GM12878 (cell line): Measurements from ENCODE around the gene NUP62. TPM values are rescaled to one million over a fixed set of nuclear protein-coding genes. Genes with fewer than 3 reads are reported as not detected.

Source experiments
- ATAC-seq: fragments of 200-7000 bp; cut with Tn5 transposase; 3 replicates; pipeline ENCODE4 v1.9.1; 2020; ENCODE audit warnings: mild to moderate bottlenecking, moderate library complexity
- BruUV-seq: library from RNA; stranded (reverse); fragments of 400-500 nt; replicated peaks from 2 replicates; lab custom pipeline; 2021; lab: Mats Ljungman, UMichigan
- CTCF ChIA-PET: fragments of 300-600 bp; sonication (Branson Sonifier 250); formaldehyde crosslinking; extraction: SDS; loops from one replicate; lab custom pipeline; 2021; ENCODE audit warnings: inconsistent platforms; lab: Yijun Ruan, JAX
- POLR2A ChIA-PET: fragments of 350-600 bp; formaldehyde crosslinking; extraction: SDS; loops from one replicate; lab custom pipeline; 2021; ENCODE audit warnings: inconsistent platforms; lab: Charles Lee
- RAD21 ChIA-PET: fragments of 300-600 bp; sonication (Branson Sonifier 250); formaldehyde crosslinking; loops from one replicate; lab custom pipeline; 2023; ENCODE audit warnings: antibody characterized with exemption; ENCODE audit not compliant: unreplicated experiment; lab: Charles Lee
- SMC1A ChIA-PET: fragments of 300-600 bp; sonication (Branson Sonifier 250); formaldehyde crosslinking; loops from one replicate; lab custom pipeline; 2023; ENCODE audit not compliant: unreplicated experiment, uncharacterized antibody; lab: Charles Lee
- DNase-seq: peaks from one replicate; pipeline ENCODE4 v3.0.0-alpha.2; 2011; ENCODE audit warnings: low read depth, low spot score
- FAIRE-seq: peaks from 3 replicates; lab custom pipeline; 2011; peaks lifted over from hg19 to GRCh38; lab: Jason Lieb, UNC
- H2AFZ ChIP-seq: 2 replicates; pipeline ENCODE4 v1.6.0; 2011; ENCODE audit warnings: low read depth, low read length, control low read depth; ENCODE audit not compliant: control insufficient read depth
- H3K27ac ChIP-seq: 2 replicates; pipeline ENCODE4 v1.5.1; 2011; ENCODE audit warnings: control low read depth; ENCODE audit not compliant: control insufficient read depth, insufficient read depth
- H3K27me3 ChIP-seq, 2 experiments: replicated peaks in 1 of 2; 2 replicates each; pipeline versions ENCODE4 v1.6.0 to v1.6.1; 2011; ENCODE audit warnings: low read length in 1 of 2; ENCODE audit not compliant: control insufficient read depth in 2 of 2, insufficient read depth in 2 of 2
- H3K36me3 ChIP-seq, 2 experiments: 2 replicates each; pipeline ENCODE4 v1.5.1; 2011; ENCODE audit warnings: low read length in 1 of 2; ENCODE audit not compliant: control insufficient read depth in 2 of 2, insufficient read depth in 2 of 2
- H3K4me1 ChIP-seq: 2 replicates; pipeline ENCODE4 v1.6.1; 2011; ENCODE audit warnings: mild to moderate bottlenecking, low read length, moderate library complexity, mixed read lengths; ENCODE audit not compliant: control insufficient read depth, insufficient read depth
- H3K4me2 ChIP-seq: 2 replicates; pipeline ENCODE4 v1.6.0; 2011; ENCODE audit warnings: control low read depth; ENCODE audit not compliant: control insufficient read depth, insufficient read depth
- H3K4me3 ChIP-seq: fragments of 200-600 bp; sonication (generic); 2 replicates; pipeline ENCODE4 v1.5.1; 2016
- H3K79me2 ChIP-seq: 2 replicates; pipeline ENCODE4 v1.6.0; 2011; ENCODE audit warnings: low read length; ENCODE audit not compliant: control insufficient read depth, insufficient read depth
- H3K9ac ChIP-seq: 2 replicates; pipeline ENCODE4 v1.8.0; 2011; ENCODE audit warnings: low read length, control low read depth, mixed read lengths; ENCODE audit not compliant: control insufficient read depth, insufficient read depth
- H3K9me3 ChIP-seq: replicated peaks from 3 replicates; pipeline ENCODE4 v1.5.1; 2011; ENCODE audit warnings: mild to moderate bottlenecking, low read length; ENCODE audit not compliant: control insufficient read depth, insufficient read depth
- H4K20me1 ChIP-seq: 2 replicates; pipeline ENCODE4 v1.6.0; 2011; ENCODE audit not compliant: control insufficient read depth, insufficient read depth
- ATF2 ChIP-seq: IDR thresholded peaks from 2 replicates; pipeline ENCODE4 v1.6.1; 2012; ENCODE audit warnings: low read length, inconsistent platforms
- BCL3 ChIP-seq: IDR thresholded peaks from 2 replicates; pipeline ENCODE4 v1.6.1; 2011; ENCODE audit warnings: borderline replicate concordance, low read depth, mild to moderate bottlenecking, moderate library complexity, low read length; ENCODE audit not compliant: insufficient read depth, poor library complexity, severe bottlenecking
- BHLHE40 ChIP-seq, 2 experiments: fragments of 450-650 bp in 1 of 2; IDR thresholded peaks; 2 replicates each; pipeline ENCODE4 v1.6.1; 2011 to 2017; ENCODE audit warnings: low read depth in 2 of 2, borderline replicate concordance in 1 of 2, improper control_type of control experiment in 1 of 2, low read length in 1 of 2, mild to moderate bottlenecking in 1 of 2
- DPF2 ChIP-seq: fragments of 450-650 bp; IDR thresholded peaks from 2 replicates; pipeline ENCODE4 v1.6.1; 2017; ENCODE audit warnings: mild to moderate bottlenecking
- POLR2AphosphoS5 ChIP-seq: IDR thresholded peaks from 2 replicates; pipeline ENCODE4 v1.6.1; 2011; ENCODE audit warnings: mild to moderate bottlenecking, low read length, inconsistent platforms
- RCOR1 ChIP-seq: conservative IDR thresholded peaks from 2 replicates; pipeline ENCODE4 v1.6.1; 2012; ENCODE audit warnings: low read depth, low read length, improper control_type of control experiment
- SREBF2 ChIP-seq: IDR thresholded peaks from 2 replicates; pipeline ENCODE4 v1.6.1; 2012; ENCODE audit warnings: mild to moderate bottlenecking, low read length
- TCF3 ChIP-seq: IDR thresholded peaks from 2 replicates; pipeline ENCODE4 v1.6.1; 2012; ENCODE audit warnings: low read depth, mild to moderate bottlenecking, low read length, borderline replicate concordance; ENCODE audit not compliant: insufficient read depth
- WGBS: methylation state at CpG from one replicate; pipeline ENCODE4 v1.1.6; 2016; ENCODE audit warnings: low lambda C conversion rate; ENCODE audit not compliant: insufficient replicate concordance, insufficient coverage; ENCODE audit errors: missing lambda C conversion rate; 5-methylcytosine and 5-hydroxymethylcytosine counted together
- in situ Hi-C: fragments of 300-500 bp; cut with MboI; formaldehyde crosslinking; loops from 9 replicates; pipeline ENCODE4 v1.14.3; 2018; ENCODE audit warnings: mixed read lengths
- intact Hi-C: fragments of 100-400 bp; cut with micrococcal nuclease; formaldehyde crosslinking; loops from one replicate; pipeline ENCODE4 v1.14.2; 2022; ENCODE audit not compliant: unreplicated experiment
- polyA plus RNA-seq, 11 experiments: library from polyadenylated mRNA; depleted of rRNA in 4 of 11; unstranded in 6 of 11; stranded (reverse) in 5 of 11; fragments of >200 nt; fragmentation: Nextera tagmentation in 4 of 11; fragmentation: Illumina TruSeq in 1 of 11; extraction: Ambion mirVana in 4 of 11; extraction: Trizol in 1 of 11; gene quantifications; 1 replicate in 1 of 11; 2 replicates in 10 of 11; pipeline versions ENCODE4 v1.2.1 to v1.2.3, GENCODE V29; 2011 to 2016; ENCODE audit warnings: inconsistent platforms in 2 of 11, missing spikeins in 2 of 11, low read depth in 1 of 11
- total RNA-seq, 4 experiments: library from RNA; depleted of rRNA in 3 of 4; stranded (reverse); fragments of >200 nt in 3 of 4; fragmentation: Illumina TruSeq in 1 of 4; extraction: Trizol in 1 of 4; gene quantifications; 2 replicates each; pipeline versions ENCODE4 v1.2.1 to v1.2.3, GENCODE V29; 2013 to 2021
- TF ChIP-seq, protein P1 (sequence below): fragments of 450-650 bp; IDR thresholded peaks from 2 replicates; pipeline ENCODE4 v1.6.1; 2016; ENCODE audit warnings: mild to moderate bottlenecking, moderate library complexity, borderline replicate concordance

NUP62 gene
- total and polyA plus RNA-seq, 10 of the 15 experiments (the other 5 are each of a cell fraction or from before 2014, with no cell fraction given): 19.5 to 110 (median 66.9) TPM

DNA sequence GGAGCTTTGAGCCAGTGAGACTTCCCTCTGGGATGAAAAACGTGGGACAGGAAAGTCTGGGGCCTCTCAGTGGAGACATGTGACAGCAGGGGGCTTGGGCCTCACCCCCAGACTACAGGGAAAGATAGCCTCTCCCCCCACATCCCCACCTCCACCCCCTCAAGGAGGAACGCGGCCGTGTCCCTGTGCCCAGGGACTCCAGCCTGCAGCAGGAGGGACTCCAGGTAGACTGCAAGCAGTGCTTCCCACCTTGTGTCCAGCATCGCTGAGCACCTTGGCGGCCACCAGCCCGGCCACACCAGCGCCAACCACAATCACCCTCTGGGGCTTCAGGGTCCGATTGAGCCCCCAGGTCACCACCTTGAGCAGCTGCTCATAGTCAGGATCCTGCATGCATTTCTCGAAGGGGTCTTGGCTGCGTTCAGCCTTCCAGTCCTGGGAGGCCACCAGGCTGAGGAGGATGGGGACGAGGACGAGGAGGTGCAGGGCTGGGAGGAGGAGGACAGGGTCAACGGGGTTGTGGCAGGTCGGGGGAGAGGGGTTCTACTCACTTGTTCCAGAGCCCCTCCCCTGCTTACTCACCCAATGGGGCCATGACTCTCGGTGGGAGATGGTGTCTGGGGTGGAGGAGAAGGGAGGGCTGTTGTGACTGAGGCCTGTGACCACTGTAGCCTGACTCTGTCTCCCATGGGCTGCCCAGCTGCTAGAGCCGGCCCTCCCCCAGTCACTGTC, 33.6 kb downstream of the NUP62 start (continued):
- TF ChIP-seq TCF3: 0 out of 2 replicates have a peak, but pooled peaks have one; percentile 8
- TF ChIP-seq RCOR1: no peak
- TF ChIP-seq SREBF2: no peak

- POLR2A ChIA-PET: interaction anchor here (0.5 to 8.2 kb wide), 12 partner anchors 9 to 525 kb away, joined by 3 to 116 read pairs (median 6); partner anchors contain the start of genes AKT1S1, ATF5, NUP62 and TBC1D17
- CTCF ChIA-PET: interaction anchor here (0.8 to 6.3 kb wide), 7 partner anchors 9 to 88 kb away, joined by 3 to 71 read pairs (median 4); partner anchors contain the start of genes ATF5 and NUP62
- no peaks in the 10 kb centered on the region for H4K20me1 ChIP-seq
- peaks cover 39% of the 10 kb centered on the region for H3K4me1 ChIP-seq
- RAD21 ChIA-PET: interaction anchor here (1.1 to 5.4 kb wide), 6 partner anchors 8 to 33 kb away, joined by 3 to 66 read pairs (median 10); partner anchors contain the start of genes ATF5 and NUP62
- FAIRE-seq (peak; percentile 62), ATAC-seq (peak; percentile 54), DNase-seq (no peak)
- SMC1A ChIA-PET: interaction anchor here (1.2 to 7.3 kb wide), 5 partner anchors 10 to 33 kb away, joined by 3 to 110 read pairs (median 9); partner anchors contain the start of genes ATF5 and NUP62
- H3K27ac ChIP-seq: peak overlapping the region; percentile 91
- H3K27me3 ChIP-seq: no peaks in the 10 kb centered on the region
- 21% methylated on average over 17 of the region's 17 CpGs for WGBS
- peaks cover 0 to 3% of the 10 kb centered on the region in 2 experiments; a peak in 3 of 4 replicates for H3K36me3 ChIP-seq
- intact Hi-C loops (no loop called here), in situ Hi-C loops (loop anchor here (25.0 kb wide), 1 partner anchor 1258 kb away; the partner anchor contains the start of genes CA11 and DBP)
- peak overlapping the region; percentile 78 for H3K9ac ChIP-seq
- no peak overlapping the region; the same call in 1 of the 2 replicates for H2AFZ ChIP-seq
- BruUV-seq: no TSS peak
- H3K4me2 ChIP-seq: peak overlapping the region; percentile 86
- H3K79me2 ChIP-seq: peaks cover 45% of the 10 kb centered on the region
- no peaks in the 10 kb centered on the region; the same call in 2 of the 3 replicates for H3K9me3 ChIP-seq
- peak overlapping the region; percentile 77 for H3K4me3 ChIP-seq
- TF ChIP-seq POLR2AphosphoS5 (peak; percentile 76), DPF2 (peak; percentile 17; the same call in 1 of the 2 replicates), BHLHE40 (IDR thresholded peaks at IDR 0.05; ENCODE audit: borderline replicate concordance in 1 of 2, low read depth in 2 of 2, low read length in 1 of 2) (peak in 1 of 2 experiments; percentile 73; a peak in 3 of 4 replicates), BCL3 (no peak), ATF2 (no peak)
- TF ChIP-seq, protein P1, sequence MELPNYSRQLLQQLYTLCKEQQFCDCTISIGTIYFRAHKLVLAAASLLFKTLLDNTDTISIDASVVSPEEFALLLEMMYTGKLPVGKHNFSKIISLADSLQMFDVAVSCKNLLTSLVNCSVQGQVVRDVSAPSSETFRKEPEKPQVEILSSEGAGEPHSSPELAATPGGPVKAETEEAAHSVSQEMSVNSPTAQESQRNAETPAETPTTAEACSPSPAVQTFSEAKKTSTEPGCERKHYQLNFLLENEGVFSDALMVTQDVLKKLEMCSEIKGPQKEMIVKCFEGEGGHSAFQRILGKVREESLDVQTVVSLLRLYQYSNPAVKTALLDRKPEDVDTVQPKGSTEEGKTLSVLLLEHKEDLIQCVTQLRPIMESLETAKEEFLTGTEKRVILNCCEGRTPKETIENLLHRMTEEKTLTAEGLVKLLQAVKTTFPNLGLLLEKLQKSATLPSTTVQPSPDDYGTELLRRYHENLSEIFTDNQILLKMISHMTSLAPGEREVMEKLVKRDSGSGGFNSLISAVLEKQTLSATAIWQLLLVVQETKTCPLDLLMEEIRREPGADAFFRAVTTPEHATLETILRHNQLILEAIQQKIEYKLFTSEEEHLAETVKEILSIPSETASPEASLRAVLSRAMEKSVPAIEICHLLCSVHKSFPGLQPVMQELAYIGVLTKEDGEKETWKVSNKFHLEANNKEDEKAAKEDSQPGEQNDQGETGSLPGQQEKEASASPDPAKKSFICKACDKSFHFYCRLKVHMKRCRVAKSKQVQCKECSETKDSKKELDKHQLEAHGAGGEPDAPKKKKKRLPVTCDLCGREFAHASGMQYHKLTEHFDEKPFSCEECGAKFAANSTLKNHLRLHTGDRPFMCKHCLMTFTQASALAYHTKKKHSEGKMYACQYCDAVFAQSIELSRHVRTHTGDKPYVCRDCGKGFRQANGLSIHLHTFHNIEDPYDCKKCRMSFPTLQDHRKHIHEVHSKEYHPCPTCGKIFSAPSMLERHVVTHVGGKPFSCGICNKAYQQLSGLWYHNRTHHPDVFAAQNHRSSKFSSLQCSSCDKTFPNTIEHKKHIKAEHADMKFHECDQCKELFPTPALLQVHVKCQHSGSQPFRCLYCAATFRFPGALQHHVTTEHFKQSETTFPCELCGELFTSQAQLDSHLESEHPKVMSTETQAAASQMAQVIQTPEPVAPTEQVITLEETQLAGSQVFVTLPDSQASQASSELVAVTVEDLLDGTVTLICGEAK: no peak
Measured at GRCh38 chr19:49894879-49895565, 34.3 kb downstream of the NUP62 start.
